Neuron (in vitro differentiated cells): ENCODE measurements around the gene FHL1.
"Not testable (repeated sequence)": the region's sequence is repeated elsewhere in the genome, so short reads cannot be mapped to it uniquely, and the experiment has no call there.

Experiments used
- H2AFZ ChIP-seq: one replicate; pipeline ENCODE4 v1.6.1; 2013; ENCODE audit warnings: low read depth, mild to moderate bottlenecking, inconsistent platforms, low read length, moderate library complexity
- H3K27me3 ChIP-seq: one replicate; pipeline ENCODE4 v1.6.1; 2013; ENCODE audit warnings: low read length; ENCODE audit not compliant: insufficient read depth
- H3K36me3 ChIP-seq: one replicate; pipeline ENCODE4 v1.6.1; 2013; ENCODE audit warnings: low read length; ENCODE audit not compliant: insufficient read depth
- H3K4me1 ChIP-seq: one replicate; pipeline ENCODE4 v1.6.1; 2013; ENCODE audit warnings: low read length; ENCODE audit not compliant: insufficient read depth
- H3K4me3 ChIP-seq: 2 replicates; pipeline ENCODE4 v1.5.1; 2013; ENCODE audit warnings: mild to moderate bottlenecking, low read length, moderate library complexity
- H3K9me3 ChIP-seq: one replicate; pipeline ENCODE4 v1.6.1; 2013; ENCODE audit warnings: low read length

The FHL1 gene

GRCh38 chrX:136237074-136237473 is 89.7 kb downstream of the FHL1 start:
- peaks cover 12% of the 10 kb centered on the region for H3K36me3 ChIP-seq
- no peaks in the 10 kb centered on the region for H3K4me1 ChIP-seq
- H3K9me3 ChIP-seq, result no peaks in the 10 kb centered on the region
- no peaks in the 10 kb centered on the region for H3K27me3 ChIP-seq
- H3K4me3 ChIP-seq, result no peak overlapping the region
- H2AFZ ChIP-seq, result no peak overlapping the region

DNA sequence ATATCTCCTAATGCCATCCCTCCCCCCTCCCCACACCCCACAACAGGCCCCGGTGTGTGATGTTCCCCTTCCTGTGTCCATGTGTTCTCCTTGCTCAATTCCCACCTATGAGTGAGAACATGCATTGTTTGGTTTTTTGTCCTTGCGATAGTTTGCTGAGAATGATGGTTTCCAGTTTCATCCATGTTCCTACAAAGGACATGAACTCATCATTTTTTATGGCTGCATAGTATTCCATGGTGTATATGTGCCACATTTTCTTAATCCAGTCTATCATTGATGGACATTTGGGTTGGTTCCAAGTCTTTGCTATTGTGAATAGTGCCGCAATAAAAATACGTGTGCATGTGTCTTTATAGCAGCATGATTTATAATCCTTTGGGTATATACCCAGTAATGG is 90.5 kb downstream of the FHL1 start:
- not testable (repeated sequence) for H3K4me1 ChIP-seq, H3K27me3 ChIP-seq, H3K4me3 ChIP-seq, H3K9me3 ChIP-seq, H2AFZ ChIP-seq
- peaks cover 15% of the 10 kb centered on the region for H3K36me3 ChIP-seq

GRCh38 chrX:136246201-136246600 is 98.9 kb downstream of the FHL1 start:
- H3K36me3 ChIP-seq, result peaks cover 23% of the 10 kb centered on the region
- H3K4me1 ChIP-seq, result no peaks in the 10 kb centered on the region
- H3K27me3 ChIP-seq, result no peaks in the 10 kb centered on the region
- H2AFZ ChIP-seq, result no peak overlapping the region
- H3K4me3 ChIP-seq, result no peak overlapping the region
- no peaks in the 10 kb centered on the region for H3K9me3 ChIP-seq

DNA sequence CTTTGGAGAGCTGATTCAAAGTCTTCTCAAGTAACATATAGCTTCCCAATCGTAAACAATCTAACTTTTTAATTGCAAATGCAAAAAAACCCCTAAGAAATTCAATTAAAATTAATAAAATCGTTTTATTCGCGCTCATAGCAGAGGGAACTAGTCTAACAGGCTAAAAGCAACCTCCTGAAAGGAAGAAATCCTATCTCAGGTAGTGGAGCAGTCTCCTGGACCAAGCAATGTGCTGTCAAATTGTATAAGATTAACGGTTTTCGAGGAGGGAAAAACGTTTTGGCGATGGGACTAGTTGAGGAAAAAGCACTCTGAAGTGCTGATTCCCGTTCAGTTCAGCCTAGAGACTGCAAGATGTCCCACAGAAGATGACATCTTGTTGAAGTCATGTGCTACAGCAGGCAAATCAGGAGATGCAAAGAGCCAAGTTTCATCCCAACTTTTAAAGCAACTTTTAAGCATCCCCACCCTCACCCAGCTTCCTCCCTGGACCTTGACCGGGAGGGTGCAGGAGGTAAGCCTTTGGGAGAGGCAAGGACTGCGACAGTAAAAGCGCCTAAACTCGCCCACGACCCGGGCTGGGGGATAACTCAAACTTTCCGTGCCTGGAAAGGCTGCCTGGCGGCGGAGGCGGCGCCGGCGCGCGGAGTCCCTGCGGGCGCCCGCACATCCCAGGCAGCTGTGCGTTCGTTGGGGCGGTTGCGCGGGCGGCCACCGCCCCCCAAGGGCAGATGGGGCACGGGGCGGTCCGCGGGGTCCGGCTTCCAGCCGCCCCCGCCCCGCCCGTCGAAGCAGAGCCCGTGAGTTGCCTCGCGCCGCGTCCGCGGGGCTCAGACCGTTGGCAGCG is 103.1 kb downstream of the FHL1 start:
- H3K9me3 ChIP-seq, result no peaks in the 10 kb centered on the region
- H3K4me3 ChIP-seq, result peak overlapping the region; percentile 79
- no peaks in the 10 kb centered on the region for H3K27me3 ChIP-seq
- no peaks in the 10 kb centered on the region for H3K36me3 ChIP-seq
- H2AFZ ChIP-seq, result peak overlapping the region; percentile 97
- no peaks in the 10 kb centered on the region for H3K4me1 ChIP-seq

DNA sequence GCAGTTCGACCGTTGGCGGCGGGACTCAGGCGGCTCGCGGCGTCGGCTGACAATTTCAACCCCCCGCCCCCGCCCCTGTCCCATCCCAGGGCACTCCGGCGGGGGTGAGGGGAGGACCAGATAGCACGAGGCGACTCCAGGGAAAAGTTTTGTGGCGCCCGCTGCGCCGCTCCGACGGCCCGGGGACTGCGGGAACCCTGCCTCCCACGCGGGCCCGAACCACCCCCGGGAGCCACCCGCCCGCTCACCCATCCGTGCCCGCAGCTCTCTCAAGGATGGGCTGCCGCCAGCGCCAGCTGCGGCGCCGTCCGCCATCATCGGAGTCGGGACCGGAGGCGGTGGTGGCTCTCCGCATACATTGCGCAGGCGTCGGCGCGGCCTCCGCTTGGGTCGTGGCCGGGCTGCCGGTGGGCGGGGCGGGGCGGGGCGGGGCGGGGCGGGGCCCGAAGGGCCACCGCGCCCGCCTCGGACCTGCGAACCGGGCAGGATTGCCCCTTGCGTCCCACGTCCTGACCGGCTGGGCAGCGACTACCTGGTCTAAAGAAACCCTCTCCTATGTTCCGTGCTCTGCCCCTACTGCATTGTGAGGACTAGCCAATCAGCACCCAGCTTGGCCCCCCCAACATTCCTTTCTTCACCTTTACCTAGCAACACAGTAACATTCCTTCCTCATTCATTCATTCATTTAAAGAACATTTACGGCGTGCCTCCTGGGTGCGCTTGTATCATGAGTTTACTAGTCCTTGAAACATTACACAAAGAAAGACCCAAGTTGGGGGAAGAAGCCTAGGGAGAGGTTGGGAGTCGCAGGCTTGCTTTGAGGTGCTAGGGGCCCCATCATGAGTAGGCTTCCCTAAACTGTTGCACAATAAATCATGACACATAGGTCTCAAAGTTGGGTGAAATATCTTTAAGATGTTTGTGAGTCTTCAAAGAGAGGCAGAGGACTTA is 104.0 kb downstream of the FHL1 start, which contains the start of gene MAP7D3:
TSS of gene MAP7D3 (minus strand) at position 360 of the 951 bp plus-strand sequence. CDS start at position 318, 42 bp downstream.
- Histone ChIP-seq H3K4me1 (no peaks in the 10 kb centered on the region), H3K9me3 (no peaks in the 10 kb centered on the region), H3K36me3 (no peaks in the 10 kb centered on the region), H3K4me3 (peak within 1 kb of the TSS; percentile 79), H2AFZ (peak within 1 kb of the TSS; percentile 97), H3K27me3 (no peaks in the 10 kb centered on the region)

DNA sequence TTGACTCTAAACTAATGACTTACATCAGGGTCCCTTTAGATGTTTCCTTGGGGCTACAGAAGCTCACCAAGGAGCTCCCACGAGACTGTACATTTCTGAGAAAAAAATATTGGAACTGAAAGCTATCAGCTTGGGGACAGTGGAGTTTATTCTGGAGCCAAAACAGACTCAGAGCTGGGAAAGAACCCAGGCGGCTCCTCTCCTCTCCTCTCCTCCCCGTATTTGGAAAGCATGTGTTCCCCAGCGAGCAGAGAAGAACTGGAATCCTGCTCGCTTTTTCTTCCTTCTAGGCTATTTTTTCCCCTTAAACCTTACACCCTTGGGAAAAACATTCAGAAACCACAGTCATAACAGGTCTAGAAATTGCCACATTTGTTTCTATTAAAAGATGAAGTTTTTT is 108.2 kb downstream of the FHL1 start:
- no peaks in the 10 kb centered on the region for H3K4me1 ChIP-seq
- H3K4me3 ChIP-seq, result no peak overlapping the region
- no peak overlapping the region for H2AFZ ChIP-seq

DNA sequence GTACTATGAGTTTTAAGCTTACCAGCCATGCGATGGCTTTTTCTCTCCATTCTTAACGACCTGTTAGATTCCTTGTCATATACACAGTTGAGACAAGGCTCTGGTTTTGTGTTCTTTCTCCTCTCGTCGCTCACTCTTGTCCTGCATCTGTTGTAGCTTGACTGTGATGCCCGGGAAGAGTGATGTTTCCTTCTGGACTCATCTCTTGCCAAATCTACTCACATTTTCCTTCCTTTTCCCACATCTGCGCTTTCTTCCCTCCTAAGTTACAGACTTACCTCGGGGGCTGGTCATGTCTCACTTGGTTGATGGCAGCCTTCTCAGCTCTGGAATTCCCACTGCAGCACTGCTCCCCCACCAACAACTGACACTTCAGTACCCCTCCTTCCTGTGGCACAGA is 108.7 kb downstream of the FHL1 start:
- H3K9me3 ChIP-seq, result no peaks in the 10 kb centered on the region
- peaks cover 14% of the 10 kb centered on the region for H3K27me3 ChIP-seq
- no peaks in the 10 kb centered on the region for H3K4me1 ChIP-seq
- H3K36me3 ChIP-seq, result no peaks in the 10 kb centered on the region
- H2AFZ ChIP-seq, result no peak overlapping the region
- no peak overlapping the region for H3K4me3 ChIP-seq

More for the DNA sequence above, 108.2 kb downstream of the FHL1 start:
- Histone ChIP-seq H3K9me3 (no peaks in the 10 kb centered on the region), H3K36me3 (no peaks in the 10 kb centered on the region), H3K27me3 (peaks cover 12% of the 10 kb centered on the region)

- Histone ChIP-seq H2AFZ (no peak overlapping the region), H3K27me3 (peaks cover 14% of the 10 kb centered on the region), H3K36me3 (no peaks in the 10 kb centered on the region), H3K4me3 (no peak overlapping the region), H3K4me1 (no peaks in the 10 kb centered on the region), H3K9me3 (no peaks in the 10 kb centered on the region)
Measured at GRCh38 chrX:136258951-136259350, 111.6 kb downstream of the FHL1 start.

GRCh38 chrX:136259543-136259942 is 112.2 kb downstream of the FHL1 start:
- Histone ChIP-seq H3K27me3 (peaks cover 14% of the 10 kb centered on the region), H3K9me3 (no peaks in the 10 kb centered on the region), H3K4me1 (no peaks in the 10 kb centered on the region), H3K4me3 (no peak overlapping the region), H2AFZ (no peak overlapping the region), H3K36me3 (no peaks in the 10 kb centered on the region)

GRCh38 chrX:136260776-136261175 is 113.4 kb downstream of the FHL1 start:
- Histone ChIP-seq H3K9me3 (no peaks in the 10 kb centered on the region), H3K36me3 (no peaks in the 10 kb centered on the region), H3K4me3 (no peak overlapping the region), H2AFZ (no peak overlapping the region), H3K4me1 (no peaks in the 10 kb centered on the region), H3K27me3 (peaks cover 14% of the 10 kb centered on the region)
